ENCODE data around the gene TSPOAP1.

TSPOAP1 gene

DNA sequence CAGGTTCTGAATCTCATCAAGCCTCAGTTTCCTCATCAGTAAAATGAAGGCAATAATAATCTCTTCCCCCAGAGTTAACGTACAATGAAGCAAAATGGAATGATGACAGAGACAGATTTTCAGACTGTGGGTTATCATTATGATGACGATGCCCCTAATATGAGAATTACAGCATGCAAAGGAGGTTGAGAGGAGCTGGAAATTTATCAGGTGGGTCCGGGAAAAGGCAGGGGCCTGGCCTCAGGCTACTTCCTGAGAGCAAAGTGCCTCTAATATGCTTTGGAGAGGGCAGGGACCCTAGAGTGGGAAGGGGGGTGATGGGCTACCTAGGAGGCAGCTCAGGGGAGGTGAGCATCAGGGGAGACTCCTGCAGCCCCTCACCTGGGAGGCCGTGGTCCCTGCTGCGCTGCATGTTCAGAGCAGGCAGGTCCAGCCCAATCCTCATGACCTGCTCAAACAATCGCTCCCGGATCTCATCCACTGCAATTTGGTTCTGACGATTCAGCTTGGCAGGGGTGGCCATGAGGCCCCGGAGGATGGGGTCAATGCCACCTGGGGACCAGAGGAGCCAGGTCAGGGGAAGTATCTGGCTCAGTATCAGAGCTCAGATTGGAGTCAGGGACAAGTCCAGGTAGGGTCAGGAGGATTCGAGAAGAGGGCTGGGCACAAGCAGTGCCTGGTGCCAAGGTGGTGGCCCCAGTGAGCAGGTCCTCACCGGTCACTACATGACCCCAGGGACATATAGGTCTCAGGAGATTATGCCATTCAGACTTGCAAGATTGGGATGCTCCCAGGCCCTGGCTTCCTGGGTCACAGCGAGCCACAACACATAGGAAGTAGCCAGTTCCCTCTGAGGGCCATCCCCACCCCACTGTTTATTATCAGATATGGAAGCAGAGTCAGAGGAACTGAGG lies 56.0 kb downstream of the TSPOAP1 start:
- DNase-seq: no peak

DNA sequence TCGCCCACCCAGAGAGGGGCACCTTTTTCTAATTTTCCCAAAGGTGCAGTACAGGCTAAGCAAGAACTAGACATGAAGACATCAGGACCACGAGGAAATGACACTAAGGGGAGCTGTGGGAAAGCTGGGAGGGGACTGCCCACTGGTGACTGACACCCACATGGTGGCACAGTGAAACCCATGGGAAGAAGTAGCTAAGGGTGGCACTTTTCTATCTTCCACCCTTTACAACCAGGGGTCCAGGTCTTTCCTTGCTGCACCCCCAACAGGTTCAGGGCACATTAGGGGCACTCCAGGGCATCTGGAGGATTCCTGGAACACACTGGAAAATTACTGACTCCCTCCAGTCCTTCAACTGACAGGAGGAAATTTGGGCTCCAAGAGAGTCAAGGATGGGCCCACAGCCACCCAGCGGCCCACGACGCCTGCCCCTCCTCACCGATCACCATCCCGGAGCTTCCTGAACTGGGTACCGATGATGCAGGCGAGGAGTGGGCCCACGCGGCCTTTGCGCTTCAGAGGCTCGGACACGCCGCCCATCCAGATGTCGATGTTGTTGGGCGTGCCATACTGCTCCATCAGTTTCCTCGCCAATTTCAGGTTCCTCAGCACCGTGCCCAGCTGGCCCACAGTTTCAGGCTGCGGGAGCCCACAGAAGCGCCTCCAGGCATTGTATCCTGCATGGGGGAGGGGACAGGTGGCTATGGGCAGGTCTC lies 57.2 kb downstream of the TSPOAP1 start:
- DNase-seq: no peak

DNA sequence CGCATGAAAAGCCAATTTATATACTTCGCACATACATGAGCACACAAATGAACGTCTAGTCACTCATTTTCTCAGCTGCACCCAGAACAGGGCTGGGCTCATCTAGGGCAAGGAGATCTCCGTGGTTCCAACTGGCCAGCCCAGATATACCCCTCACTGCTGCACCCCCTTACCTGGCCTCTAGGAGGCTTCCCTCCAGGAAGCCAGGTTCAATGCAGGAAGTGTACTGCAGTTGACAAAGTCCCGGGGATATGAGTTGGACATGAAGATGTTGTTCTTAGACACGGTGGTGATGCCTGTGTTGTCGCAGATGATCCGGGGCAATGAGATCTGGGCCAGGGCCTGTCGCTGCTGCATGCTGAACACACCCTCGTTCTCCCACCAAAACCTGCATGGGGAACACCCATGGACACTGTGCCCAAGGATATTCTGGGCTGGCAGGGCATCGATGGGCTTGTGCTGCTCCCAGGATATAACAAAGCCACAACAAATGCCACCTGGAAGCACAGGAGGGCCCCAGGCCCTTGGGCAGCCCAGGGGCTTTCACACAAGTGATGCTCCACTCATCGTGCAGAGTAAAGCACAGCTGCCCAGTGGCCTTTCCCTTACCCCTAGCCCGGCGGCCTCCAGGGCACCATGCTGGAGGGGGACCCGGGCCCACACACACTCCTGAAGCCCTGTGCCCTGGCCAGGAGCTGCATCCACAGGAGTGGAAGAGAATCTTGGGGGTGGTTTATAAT lies 57.9 kb downstream of the TSPOAP1 start:
- DNase-seq: no peak

DNA sequence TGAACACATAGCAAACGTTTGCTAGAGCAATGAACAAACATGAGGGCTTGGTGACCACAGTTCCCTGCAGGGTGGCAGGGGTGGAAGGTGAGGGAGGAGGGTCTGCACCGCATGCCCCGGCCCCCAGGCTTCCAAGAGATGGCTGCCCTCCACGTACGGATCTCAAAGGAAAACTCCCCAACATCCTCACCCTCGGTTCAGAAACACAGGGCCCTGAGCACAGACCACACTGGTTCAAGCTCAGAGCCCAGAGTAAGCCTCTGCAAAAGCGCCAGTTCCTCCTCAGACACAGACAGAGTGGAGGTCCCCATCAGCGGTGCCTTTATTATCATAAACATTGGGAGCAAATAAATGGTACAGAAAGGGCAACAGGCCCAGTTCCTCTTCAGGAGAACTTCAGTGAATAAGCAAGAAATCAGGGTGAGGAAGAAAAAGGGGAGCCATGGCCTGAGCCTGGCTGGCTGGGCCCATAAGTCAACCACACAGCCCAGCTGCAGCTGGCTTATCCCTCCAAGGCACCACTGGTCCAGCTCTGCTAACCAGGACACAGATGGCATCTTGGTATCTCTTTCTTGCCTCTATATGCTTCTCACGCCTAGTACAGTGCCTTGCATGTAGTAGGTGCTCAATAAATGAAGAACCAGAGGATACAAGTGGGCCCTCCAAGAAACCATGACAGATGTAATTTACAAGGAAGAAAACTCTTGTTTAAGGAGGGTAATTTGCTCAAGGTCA lies 58.9 kb downstream of the TSPOAP1 start:
- DNase-seq: no peak

DNA sequence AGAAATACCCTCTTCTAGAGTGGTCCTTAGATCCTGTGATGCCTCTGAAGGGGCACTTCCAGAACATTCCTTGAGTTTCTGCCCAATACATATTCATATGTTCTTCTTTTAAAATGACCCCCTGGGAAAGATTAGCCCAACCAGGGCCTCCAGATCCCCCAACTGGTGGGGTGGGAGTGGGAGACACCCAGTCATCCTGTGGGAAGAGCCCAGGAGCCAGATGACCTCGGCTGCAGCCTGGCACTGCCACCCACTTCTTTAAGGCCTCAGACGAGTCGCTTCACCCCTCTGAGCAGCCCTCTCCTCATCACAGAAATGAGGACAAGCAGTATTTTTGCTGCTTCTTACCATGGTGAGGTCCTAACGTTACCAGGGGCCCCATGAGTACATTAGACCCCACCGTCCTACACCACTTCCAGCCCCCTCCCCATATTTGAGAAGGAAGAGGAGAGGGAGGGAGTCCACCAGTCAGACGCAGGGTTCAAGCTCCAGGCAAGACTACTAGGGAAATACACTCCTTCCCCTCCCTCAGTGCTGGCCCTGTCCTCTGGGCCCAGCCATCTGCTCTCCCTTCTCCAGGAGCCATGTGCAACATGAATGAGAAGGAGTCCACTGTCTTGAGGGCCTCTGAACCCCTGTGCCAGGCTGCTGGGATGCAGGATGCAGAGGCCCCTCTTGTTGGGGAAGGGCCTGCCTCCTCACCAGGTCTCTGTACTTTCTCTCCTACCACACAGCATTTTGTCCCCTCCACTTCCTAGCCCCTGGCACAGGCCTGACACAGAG lies 59.6 kb downstream of the TSPOAP1 start:
- DNase-seq: no peak

DNA sequence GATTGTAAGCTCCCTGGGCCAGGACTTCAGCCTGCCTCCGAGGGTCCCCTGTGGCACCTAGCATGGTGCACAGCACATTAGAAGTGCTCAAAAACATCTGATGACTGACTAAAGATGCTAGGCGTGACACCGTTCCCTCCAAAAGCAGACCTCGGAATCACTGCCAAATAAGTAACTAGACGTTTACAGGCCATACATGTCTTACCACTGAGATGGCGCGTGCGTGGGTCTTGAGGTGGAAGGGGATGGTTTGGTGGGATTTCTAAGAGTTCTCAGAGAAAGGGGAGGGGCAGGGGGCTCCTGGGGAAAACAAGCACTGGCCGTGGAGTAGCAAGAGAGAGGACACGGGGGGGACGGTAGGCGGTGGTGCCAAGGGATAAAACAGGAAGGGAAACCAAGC lies 60.3 kb downstream of the TSPOAP1 start:
- no peak for DNase-seq

DNA sequence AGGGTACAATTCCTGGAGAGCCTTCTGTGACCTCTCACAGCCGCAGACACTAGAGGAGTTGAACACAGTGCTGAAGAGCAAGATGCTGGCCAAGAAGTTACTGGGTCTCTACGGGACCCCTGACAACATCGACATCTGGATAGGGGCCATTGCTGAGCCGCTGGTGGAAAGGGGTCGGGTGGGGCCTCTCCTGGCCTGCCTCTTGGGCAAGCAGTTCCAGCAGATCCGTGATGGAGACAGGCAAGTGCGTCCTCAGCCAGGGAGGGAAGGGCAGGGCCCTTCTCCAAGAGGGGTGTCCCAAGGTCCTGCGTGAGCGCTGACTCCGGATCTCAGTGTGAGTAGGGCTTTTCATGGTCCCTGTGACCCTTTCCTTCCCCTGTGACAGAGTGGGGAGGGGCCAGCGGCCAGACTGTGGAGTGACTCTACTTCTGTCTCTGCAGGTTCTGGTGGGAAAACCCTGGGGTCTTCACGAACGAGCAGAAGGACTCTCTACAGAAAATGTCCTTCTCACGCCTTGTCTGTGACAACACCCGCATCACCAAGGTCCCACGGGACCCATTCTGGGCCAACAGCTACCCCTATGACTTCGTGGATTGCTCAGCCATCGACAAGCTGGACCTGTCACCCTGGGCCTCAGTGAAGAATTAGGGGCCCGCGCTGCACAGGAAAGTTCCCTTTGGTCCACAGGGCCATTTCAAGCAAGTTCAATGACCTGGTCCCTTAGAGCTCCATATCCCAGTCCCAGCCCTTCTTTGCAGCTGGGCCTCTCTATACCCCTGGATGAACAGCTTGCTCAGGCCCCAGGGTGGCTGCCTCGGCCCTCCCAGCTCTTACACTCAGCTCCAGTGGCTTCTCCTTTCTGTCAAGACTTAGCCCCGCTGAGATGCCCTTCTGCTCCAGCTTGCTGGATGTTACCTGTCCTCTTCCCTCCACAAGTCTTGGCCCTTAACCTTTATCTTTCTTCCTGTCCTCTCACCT lies 61.0 kb downstream of the TSPOAP1 start:
- no peak for DNase-seq

DNA sequence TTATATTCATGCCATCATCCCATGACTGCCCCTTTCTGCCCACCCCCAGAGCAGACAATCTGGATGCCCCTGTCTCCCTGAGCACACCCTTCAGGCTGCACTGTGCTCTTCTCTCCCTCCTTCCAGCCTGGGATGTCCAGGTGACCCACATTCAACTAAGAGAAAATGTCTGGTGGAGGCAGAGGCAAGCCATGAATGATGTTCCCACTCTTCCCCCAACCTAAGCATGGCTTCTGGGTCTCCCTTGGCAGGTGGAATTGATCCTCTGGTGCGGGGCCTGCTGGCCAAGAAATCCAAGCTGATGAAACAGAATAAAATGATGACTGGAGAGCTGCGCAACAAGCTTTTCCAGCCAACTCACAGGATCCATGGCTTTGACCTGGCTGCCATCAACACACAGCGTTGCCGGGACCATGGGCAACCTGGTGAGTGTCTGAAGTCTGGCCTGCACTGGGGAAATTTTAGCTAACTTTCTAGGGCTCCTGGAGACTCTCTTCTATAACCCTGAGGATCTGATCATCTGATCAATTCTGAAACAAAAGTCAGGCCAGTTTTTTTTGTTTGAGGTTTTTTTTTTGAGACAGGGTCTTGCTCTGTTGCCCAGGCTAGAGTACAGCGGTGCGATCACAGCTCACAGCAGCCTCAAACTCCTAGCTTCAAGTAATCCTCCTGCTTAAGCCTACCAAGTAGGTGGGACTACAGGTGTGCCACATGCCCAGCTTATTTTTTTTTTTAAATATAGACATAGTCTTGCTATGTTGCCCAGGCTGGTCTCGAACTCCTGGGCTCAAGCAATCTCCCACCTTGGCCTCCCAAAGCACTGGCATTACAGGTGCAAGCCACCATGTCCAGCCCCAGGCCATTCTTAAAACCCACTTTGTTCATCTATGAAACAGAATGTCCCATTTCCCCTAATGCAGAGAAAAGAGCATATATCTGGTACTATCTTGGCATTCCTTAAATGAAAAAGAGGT lies 62.4 kb downstream of the TSPOAP1 start:
- no peak for DNase-seq

DNA sequence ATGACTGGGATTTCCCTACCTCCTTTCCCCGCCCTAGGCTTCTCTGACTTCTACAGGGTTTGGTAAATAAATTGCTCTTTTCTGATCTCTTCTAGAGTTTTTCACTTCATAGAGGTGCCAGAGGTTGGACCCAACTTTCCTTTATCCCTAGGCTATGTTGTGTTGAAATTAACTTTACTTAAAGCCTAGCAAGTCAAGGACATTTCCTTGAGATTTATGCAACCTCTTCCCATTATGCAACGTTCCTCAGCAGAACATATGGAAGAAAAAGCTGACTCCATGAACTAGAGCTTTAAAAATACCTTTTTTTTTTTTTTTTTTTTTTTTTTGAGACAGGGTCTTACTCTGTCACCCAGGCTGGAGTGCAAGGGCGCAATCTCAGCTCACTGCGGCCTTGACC lies 63.3 kb downstream of the TSPOAP1 start:
- no peak for DNase-seq

DNA sequence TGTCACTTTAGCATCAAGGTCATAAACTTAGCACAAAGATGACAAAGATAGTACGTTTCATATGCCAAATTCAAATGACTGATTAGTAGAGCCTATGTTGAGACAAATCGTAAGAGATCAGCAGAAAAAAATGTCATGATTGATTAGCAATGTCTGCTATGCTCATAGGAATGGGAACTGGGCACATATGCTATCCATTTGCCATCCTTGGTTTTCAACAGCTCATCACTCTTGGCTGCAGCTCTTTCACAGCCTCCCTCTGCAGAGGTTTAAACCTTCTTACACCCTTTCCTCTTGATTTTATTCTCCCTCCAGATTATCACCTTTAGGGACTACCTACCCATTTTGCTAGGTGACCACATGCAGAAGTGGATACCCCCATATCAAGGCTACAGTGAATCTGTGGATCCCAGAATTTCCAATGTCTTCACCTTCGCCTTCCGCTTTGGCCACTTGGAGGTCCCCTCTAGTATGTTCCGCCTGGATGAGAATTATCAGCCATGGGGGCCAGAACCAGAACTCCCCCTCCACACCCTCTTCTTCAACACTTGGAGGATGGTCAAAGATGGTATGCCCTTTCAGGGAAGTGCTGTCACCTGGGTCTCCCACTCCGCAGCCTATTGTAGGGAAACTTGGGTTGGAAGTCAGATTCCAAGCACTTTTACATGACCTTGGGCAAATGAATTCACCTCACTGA lies 64.0 kb downstream of the TSPOAP1 start:
- DNase-seq: no peak

DNA sequence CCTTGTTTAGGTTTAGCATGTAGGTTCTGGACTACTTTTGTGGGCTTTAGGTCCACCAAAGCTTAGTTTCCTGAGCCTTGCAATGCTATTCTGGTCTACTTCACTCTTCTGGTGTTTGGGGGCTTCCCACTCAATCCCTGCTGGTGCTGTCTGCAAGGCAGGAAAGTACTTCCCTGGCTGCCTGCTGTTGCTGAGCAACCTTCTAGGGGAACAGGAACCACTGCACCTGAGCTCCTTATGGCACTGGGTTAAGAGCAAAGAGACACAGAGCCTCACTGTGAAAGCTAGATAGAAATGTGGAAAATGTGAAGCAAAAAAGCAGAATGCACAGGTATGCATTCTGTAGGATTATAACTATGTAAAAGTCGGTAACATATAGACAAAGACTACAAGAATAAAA lies 64.8 kb downstream of the TSPOAP1 start:
- no peak for DNase-seq

DNA sequence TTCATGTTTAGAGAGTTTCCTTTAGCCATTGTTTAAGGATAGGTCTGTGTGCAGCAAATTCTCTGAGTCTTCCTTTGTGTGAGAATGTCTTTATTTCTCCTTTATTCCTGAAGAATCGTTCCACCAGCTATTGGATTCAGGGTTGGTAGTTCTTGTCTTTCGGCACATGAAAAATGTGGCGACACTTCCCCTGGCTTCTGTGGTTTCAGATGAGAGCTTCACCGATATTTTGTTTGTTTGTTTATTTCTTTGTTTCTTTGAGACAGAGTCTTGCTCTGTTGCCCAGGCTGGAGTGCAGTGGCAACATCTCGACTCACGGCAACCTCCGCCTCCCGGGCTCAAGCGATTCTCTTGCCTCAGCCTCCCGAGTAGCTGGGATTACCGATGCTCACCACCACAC lies 66.4 kb downstream of the TSPOAP1 start:
- no peak for DNase-seq

DNA sequence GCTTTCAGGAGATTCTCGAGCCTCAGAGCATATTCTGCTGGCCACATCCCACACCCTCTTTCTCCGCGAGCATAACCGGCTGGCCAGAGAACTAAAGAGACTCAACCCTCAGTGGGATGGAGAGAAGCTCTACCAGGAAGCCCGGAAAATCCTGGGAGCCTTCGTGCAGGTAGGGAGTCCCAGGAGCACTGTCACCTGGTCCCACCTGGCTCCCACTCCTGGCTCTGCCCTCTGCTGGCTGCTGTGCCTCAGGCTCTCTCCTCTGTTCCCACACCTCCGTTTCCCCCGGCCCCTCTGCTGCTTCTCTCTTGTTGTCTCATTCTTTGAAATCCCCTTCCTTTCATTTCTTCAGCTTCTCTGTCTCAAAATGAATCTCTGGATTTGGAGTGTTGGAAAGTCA lies 73.8 kb downstream of the TSPOAP1 start:
- no peak for DNase-seq

DNA sequence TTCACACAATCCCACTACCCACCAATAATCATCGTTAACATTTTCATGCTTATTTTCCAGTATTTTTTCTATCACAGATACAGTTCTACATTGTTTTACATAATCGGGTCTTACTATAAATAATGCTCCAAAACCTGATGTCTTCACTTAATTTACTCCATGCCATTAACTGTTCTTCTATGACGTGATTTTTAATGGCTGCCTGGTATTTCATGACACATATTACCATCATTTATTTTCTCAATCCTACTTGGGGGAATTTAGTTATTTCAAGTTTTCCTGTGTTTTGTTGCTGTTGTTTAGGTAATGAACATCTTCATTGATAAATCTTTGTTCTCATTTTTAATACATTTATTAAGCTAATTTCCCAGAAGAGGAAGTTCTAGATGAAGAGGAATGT lies 75.5 kb downstream of the TSPOAP1 start:
- no peak for DNase-seq

DNA sequence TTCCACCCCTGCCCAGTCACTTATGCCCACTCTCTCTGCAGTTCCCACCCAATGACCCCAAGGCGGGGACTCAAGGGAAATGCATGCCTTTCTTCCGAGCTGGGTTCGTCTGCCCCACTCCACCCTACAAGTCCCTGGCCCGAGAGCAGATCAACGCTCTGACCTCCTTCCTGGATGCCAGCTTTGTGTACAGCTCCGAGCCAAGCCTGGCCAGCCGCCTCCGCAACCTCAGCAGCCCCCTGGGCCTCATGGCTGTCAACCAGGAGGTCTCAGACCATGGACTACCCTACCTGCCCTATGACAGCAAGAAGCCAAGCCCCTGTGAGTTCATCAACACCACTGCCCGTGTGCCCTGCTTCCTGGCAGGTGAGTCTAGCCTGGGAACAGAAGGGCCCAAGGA lies 76.5 kb downstream of the TSPOAP1 start:
- DNase-seq: no peak
